Raji (cell line): Measurements from ENCODE around the gene OMG.

Experiments used
- POLR2A ChIP-seq: IDR thresholded peaks from 2 replicates; pipeline ENCODE4 v1.6.1; 2011; ENCODE audit warnings: low read depth, low read length, control low read depth; ENCODE audit not compliant: insufficient read depth

The OMG gene

GRCh38 chr17:31250229-31250628, 46.8 kb downstream of the OMG start:
- TF ChIP-seq POLR2A, result no peak

- no peak for TF ChIP-seq POLR2A
Measured at GRCh38 chr17:31249835-31250141, 47.3 kb downstream of the OMG start.

- no peak for TF ChIP-seq POLR2A
Measured at GRCh38 chr17:31248986-31249834, 47.8 kb downstream of the OMG start.
